ENCODE data around the gene INAFM1.

DNA sequence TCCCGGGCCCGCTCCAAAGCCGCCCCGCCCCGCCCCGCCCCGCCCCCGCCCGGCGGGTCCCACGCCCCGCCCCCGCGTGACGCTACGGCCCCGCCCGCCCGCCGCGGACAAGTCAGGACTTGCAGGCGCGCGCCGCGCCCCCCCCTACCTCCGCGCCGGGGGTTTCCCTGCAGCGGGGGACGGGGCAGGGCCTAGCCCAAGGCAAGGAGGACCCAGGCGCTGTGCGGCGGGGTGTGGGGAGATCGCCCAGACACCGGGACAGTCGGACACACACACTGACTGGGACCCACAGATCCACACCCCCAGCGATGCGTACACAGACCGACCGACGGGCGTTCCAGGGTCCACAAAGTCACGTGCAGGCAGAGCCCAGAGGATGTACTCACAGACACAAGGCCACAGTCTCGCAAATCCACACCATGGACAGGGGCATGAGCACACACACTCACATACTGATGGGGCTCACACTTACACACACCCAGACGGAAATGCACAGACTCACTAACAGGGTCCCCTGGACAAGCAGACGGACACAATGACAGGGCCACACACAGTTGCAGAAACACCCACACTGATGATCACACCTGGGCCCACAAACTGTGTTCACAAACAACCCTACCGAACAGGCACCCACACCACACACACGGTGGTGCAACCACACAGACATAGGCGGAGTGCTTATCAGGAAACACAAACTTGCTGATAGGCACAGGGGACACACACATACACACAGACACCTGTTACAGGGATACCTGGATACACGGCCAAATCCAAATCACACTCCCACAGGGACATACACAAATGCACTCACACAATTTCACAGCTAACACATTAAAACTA, 43.2 kb upstream of the INAFM1 start:
- TF ChIP-seq, protein P1, sequence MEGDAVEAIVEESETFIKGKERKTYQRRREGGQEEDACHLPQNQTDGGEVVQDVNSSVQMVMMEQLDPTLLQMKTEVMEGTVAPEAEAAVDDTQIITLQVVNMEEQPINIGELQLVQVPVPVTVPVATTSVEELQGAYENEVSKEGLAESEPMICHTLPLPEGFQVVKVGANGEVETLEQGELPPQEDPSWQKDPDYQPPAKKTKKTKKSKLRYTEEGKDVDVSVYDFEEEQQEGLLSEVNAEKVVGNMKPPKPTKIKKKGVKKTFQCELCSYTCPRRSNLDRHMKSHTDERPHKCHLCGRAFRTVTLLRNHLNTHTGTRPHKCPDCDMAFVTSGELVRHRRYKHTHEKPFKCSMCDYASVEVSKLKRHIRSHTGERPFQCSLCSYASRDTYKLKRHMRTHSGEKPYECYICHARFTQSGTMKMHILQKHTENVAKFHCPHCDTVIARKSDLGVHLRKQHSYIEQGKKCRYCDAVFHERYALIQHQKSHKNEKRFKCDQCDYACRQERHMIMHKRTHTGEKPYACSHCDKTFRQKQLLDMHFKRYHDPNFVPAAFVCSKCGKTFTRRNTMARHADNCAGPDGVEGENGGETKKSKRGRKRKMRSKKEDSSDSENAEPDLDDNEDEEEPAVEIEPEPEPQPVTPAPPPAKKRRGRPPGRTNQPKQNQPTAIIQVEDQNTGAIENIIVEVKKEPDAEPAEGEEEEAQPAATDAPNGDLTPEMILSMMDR (IDR thresholded peaks at IDR 0.05; ENCODE audit: extremely low read depth in 1 of 2, insufficient read depth in 1 of 2, low read depth in 1 of 2, low read length in 2 of 2): no peak
- TF ChIP-seq POLR2A (IDR thresholded peaks at IDR 0.05; ENCODE audit: low read depth, low read length) (peak; percentile 64), EZH2 (IDR thresholded peaks at IDR 0.05; ENCODE audit: borderline replicate concordance, low read depth, low read length, severe bottlenecking) (no peak), POLR2AphosphoS5 (IDR thresholded peaks at IDR 0.05; ENCODE audit: insufficient read depth, low read depth, low read length) (peak; percentile 56), MYC (IDR thresholded peaks at IDR 0.05; ENCODE audit: low read depth, low read length) (no peak), JUN (IDR thresholded peaks at IDR 0.05; ENCODE audit: borderline replicate concordance, insufficient read depth, insufficient read length, low read depth) (no peak)
- TF ChIP-seq, protein P2, sequence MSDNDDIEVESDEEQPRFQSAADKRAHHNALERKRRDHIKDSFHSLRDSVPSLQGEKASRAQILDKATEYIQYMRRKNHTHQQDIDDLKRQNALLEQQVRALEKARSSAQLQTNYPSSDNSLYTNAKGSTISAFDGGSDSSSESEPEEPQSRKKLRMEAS (IDR thresholded peaks at IDR 0.05; ENCODE audit: insufficient read depth, insufficient read length): peak; percentile 78

Measured in endothelial cell of umbilical vein (primary cell).